ENCODE data around the gene TMTC1. TPM values are rescaled to one million over a fixed set of nuclear protein-coding genes. Genes with fewer than 3 reads are reported as not detected.

The TMTC1 gene
- polyA plus RNA-seq, 1 of the 3 experiments (the other 2 are of a cell fraction): 0.13 TPM

GRCh38 chr12:29509503-29509902 is 274.2 kb downstream of the TMTC1 start (continued):
- TF ChIP-seq, protein P1, sequence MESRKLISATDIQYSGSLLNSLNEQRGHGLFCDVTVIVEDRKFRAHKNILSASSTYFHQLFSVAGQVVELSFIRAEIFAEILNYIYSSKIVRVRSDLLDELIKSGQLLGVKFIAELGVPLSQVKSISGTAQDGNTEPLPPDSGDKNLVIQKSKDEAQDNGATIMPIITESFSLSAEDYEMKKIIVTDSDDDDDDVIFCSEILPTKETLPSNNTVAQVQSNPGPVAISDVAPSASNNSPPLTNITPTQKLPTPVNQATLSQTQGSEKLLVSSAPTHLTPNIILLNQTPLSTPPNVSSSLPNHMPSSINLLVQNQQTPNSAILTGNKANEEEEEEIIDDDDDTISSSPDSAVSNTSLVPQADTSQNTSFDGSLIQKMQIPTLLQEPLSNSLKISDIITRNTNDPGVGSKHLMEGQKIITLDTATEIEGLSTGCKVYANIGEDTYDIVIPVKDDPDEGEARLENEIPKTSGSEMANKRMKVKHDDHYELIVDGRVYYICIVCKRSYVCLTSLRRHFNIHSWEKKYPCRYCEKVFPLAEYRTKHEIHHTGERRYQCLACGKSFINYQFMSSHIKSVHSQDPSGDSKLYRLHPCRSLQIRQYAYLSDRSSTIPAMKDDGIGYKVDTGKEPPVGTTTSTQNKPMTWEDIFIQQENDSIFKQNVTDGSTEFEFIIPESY (IDR thresholded peaks at IDR 0.05; ENCODE audit: borderline replicate concordance, low read depth): no peak
- no peak for TF ChIP-seq EZH2phosphoT487 (IDR thresholded peaks at IDR 0.05; ENCODE audit: borderline replicate concordance, low read depth)
- TF ChIP-seq SIN3A (IDR thresholded peaks at IDR 0.05; ENCODE audit: borderline replicate concordance, low read depth, low read length): no peak
- TF ChIP-seq CHD2 (IDR thresholded peaks at IDR 0.05; ENCODE audit: low read length, partially characterized antibody): no peak
- no peak for TF ChIP-seq TAF1 (IDR thresholded peaks at IDR 0.05; ENCODE audit: borderline replicate concordance, low read depth, low read length)
- no peak for TF ChIP-seq ELF1 (IDR thresholded peaks at IDR 0.05)

GRCh38 chr12:29508949-29509348 is 274.8 kb downstream of the TMTC1 start:
- H3K9me3 ChIP-seq: no peaks in the 10 kb centered on the region
- no peaks in the 10 kb centered on the region for H3K36me3 ChIP-seq (replicated peaks in 1 of 2; ENCODE audit: control insufficient read depth in 1 of 2, insufficient read depth in 2 of 2, low read length in 1 of 2)
- no peak overlapping the region for H3K9ac ChIP-seq
- H3K4me2 ChIP-seq: no peak overlapping the region
- no peaks in the 10 kb centered on the region for H3F3A ChIP-seq (replicated peaks; ENCODE audit: insufficient read depth)
- no peak overlapping the region for H3K4me3 ChIP-seq (ENCODE audit: low read depth in 2 of 2, low read length in 1 of 2)
- POLR2A ChIA-PET: no interaction called here
- H3K4me1 ChIP-seq (ENCODE audit: control insufficient read depth in 1 of 2, insufficient read depth in 2 of 2, low read depth in 1 of 2, low read length in 1 of 2): peaks cover 0 to 2% of the 10 kb centered on the region in 2 experiments; a peak in 1 of 4 replicates
- H4K20me1 ChIP-seq (ENCODE audit: insufficient read depth): no peaks in the 10 kb centered on the region
- no peaks in the 10 kb centered on the region for H3K79me2 ChIP-seq (ENCODE audit: insufficient read depth)
- TF ChIP-seq SMC3 (IDR thresholded peaks at IDR 0.05; ENCODE audit: low read depth, low read length): no peak
- no peak for TF ChIP-seq YY1 (IDR thresholded peaks at IDR 0.05; ENCODE audit: low read depth)
- TF ChIP-seq JUND (IDR thresholded peaks at IDR 0.05): no peak
- TF ChIP-seq FOXM1 (IDR thresholded peaks at IDR 0.05; ENCODE audit: low read depth): no peak
- TF ChIP-seq RCOR1 (IDR thresholded peaks at IDR 0.05; ENCODE audit: low read length): no peak
- TF ChIP-seq POLR2AphosphoS5 (IDR thresholded peaks at IDR 0.05; ENCODE audit: low read depth, low read length): no peak
- TF ChIP-seq FOXJ3 (CRISPR knock-in tag; IDR thresholded peaks at IDR 0.05): no peak
- TF ChIP-seq RXRA (IDR thresholded peaks at IDR 0.05; ENCODE audit: borderline replicate concordance, low read depth): no peak
- no peak for TF ChIP-seq GABPA (IDR thresholded peaks at IDR 0.05; ENCODE audit: low read depth)
- no peak for TF ChIP-seq IRF3 (IDR thresholded peaks at IDR 0.05; ENCODE audit: low read depth, low read length)
- TF ChIP-seq MXI1 (IDR thresholded peaks at IDR 0.05; ENCODE audit: low read depth, low read length): no peak
- TF ChIP-seq CTCF (IDR thresholded peaks at IDR 0.05): no peak
- DNase-seq: no peak
- no peaks in the 10 kb centered on the region; the same call in 1 of the 2 replicates for H3K27me3 ChIP-seq (ENCODE audit: insufficient read depth)
- 63% methylated on average over 2 of the region's 2 CpGs for WGBS (ENCODE audit: low lambda C conversion rate)
- no peaks in the 10 kb centered on the region for H3K9me2 ChIP-seq
- CTCF ChIA-PET: interaction anchor here (1.5 kb wide), 1 partner anchor 1299 kb away, joined by 5 read pairs; no protein-coding TSS in a partner anchor
- no peak overlapping the region for H2AFZ ChIP-seq (ENCODE audit: low read depth)
- H3K27ac ChIP-seq (ENCODE audit: low read depth in 2 of 2, low read length in 1 of 2): no peak overlapping the region
